Sigmoid colon (tissue), 7 donors: Measurements from ENCODE around the gene MYO10. TPM values are rescaled to one million over a fixed set of nuclear protein-coding genes. Genes with fewer than 3 reads are reported as not detected.
A peak's percentile ranks its signal among the peaks of the same experiment; 100 is the strongest.

Experiments
- DNase-seq: peaks from one replicate; pipeline ENCODE4 v3.0.0-alpha.2; 2019
- H3K27ac ChIP-seq, 4 donors: fragments of 200-600 bp; sonication (generic); one replicate each; pipeline ENCODE4 v1.5.1; 2016 to 2019; ENCODE audit warnings: mild to moderate bottlenecking in 1 of 4
- H3K27me3 ChIP-seq, 3 donors: fragments of 200-600 bp; sonication (generic); one replicate each; pipeline ENCODE4 v1.5.1; 2019; ENCODE audit warnings: mild to moderate bottlenecking in 1 of 3
- H3K36me3 ChIP-seq, 4 donors: fragments of 200-600 bp; sonication (generic); one replicate each; pipeline ENCODE4 v1.5.1; 2016 to 2019
- H3K4me1 ChIP-seq, 4 donors: fragments of 200-600 bp; sonication (generic); one replicate each; pipeline ENCODE4 v1.5.1; 2017 to 2019
- H3K4me3 ChIP-seq, 4 donors: fragments of 200-600 bp; sonication (generic); one replicate each; pipeline ENCODE4 v1.5.1; 2017 to 2019; ENCODE audit warnings: mild to moderate bottlenecking in 2 of 4, moderate library complexity in 1 of 4
- H3K9me3 ChIP-seq, 4 donors: fragments of 200-600 bp in 3 of 4; sonication (generic) in 3 of 4; one replicate each; pipeline versions ENCODE4 v1.5.1 to v1.6.1; 2013 to 2019
- EP300 ChIP-seq, 4 donors: sonication (generic); formaldehyde crosslinking; IDR thresholded peaks; one replicate each; pipeline ENCODE4 v1.6.1; 2017; ENCODE audit warnings: antibody characterized with exemption in 4 of 4
- POLR2A ChIP-seq, 2 donors: fragments of 450-650 bp; IDR thresholded peaks; one replicate each; pipeline ENCODE4 v1.6.1; 2016; ENCODE audit warnings: antibody characterized with exemption in 2 of 2, mild to moderate bottlenecking in 2 of 2, moderate library complexity in 2 of 2
- POLR2AphosphoS5 ChIP-seq, 4 donors: sonication (generic); formaldehyde crosslinking; IDR thresholded peaks; one replicate each; pipeline ENCODE4 v1.6.1; 2017; ENCODE audit warnings: antibody characterized with exemption in 4 of 4
- WGBS, 2 donors: extraction: QIAGEN DNeasy Blood & Tissue Kit; methylation state at CpG; one replicate each; pipeline ENCODE4 v1.1.7; 2013; 5-methylcytosine and 5-hydroxymethylcytosine counted together
- intact Hi-C: fragments of 100-400 bp; cut with DNase I; formaldehyde crosslinking; loops from one replicate; pipeline ENCODE4 v1.15.1; 2023
- polyA plus RNA-seq, 3 donors: library from polyadenylated mRNA; stranded (reverse); fragments of 200-250 nt; gene quantifications; one replicate each; pipeline ENCODE4 v1.2.3, GENCODE V29; 2013
- total RNA-seq, 4 donors: library from RNA; depleted of rRNA; stranded (reverse); fragments of >200 nt; gene quantifications; one replicate each; pipeline ENCODE4 v1.1.0, GENCODE V29; 2016
- TF ChIP-seq, protein P1 (sequence below), 4 experiments: fragments of 450-650 bp in 3 of 4; fragments of 200-600 bp in 1 of 4; IDR thresholded peaks; one replicate each; pipeline ENCODE4 v1.5.1; 2016 to 2019; ENCODE audit warnings: antibody characterized with exemption in 4 of 4, mild to moderate bottlenecking in 3 of 4, moderate library complexity in 2 of 4
- donor health status: healthy with polysubstance abuse.
- donor health status: Bipolar disorder and iron deficiency.
- donor health status: healthy.

Gene MYO10
- total and polyA plus RNA-seq, 7 donors = 3.9 to 20.3 (median 8.3) TPM

DNA sequence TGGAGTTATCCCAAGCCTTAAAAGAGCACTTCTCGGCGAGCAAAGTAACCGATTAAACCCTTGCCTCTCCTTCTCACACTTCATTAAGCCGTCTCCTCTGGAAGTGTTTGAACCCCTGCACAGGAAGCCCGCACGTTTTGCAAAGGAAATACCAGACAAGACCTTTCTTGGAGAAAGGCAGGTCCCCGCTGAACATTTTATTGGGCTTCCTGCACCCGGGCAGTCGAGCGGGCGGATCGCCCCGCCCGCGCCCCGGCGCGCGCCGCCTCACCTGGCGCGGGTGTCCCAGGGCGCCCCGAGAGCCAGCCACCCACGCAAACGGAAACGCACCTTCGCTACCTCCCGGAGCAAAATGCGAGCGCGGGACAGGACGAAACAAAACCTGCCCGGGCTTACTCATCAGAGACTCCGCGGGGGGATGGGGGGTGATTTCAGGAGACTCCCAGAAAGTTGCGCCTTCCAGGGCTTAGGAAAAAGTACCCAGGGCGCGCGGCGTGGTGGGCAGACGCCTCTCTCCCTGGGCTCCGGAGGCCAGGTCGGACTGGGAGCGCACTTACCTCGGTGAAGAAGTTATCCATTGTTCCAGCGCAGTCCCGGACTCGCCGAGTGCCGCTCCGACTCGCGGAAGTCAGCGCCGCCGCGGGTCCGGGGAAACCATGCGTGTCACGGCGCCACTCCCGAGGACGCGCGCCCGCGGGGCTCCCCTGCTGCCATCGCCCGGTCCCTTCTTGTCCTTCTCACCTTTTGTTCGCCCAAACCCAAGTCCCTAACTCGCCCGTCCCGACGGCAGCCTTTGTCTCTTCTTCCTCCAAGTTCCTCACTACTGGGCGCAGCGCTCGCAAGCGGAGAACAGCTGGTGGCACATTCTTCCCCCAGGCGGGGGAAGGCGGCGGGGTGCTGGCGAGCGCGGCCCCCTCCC is 598 bp downstream of the MYO10 start:
- intact Hi-C loops = loop anchor here (5.0 to 10.0 kb wide), 2 partner anchors 131 to 257 kb away; no protein-coding TSS in a partner anchor
- DNase-seq = peak; percentile 75
- H3K27me3 ChIP-seq = peaks cover 25 to 66% (median 50%) of the 10 kb centered on the region in 3 donors

DNA sequence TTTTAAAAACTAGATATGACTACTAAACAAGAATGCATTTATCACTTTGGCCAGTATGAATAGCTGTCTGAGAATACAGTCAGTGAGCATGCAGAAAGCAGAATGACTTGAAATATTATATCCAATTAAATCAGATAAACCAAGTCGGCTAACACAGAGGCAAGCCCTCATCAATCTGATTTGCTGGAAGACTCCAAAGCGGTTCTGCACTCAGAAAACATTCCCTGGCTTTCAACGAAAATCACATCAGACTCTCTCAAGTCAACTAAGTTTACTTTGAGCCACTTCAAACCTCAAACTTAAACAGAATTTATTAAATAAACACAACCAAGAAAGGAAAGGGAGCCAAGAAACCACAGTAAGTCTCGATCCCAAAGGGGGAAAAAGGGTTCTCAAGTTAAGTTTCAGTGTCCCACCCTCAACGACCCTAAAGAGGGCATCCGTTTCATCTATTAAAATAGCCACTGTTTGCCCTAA is 1.4 kb downstream of the MYO10 start:
- TF ChIP-seq POLR2AphosphoS5 (IDR thresholded peaks at IDR 0.05) (peak in 1 of 4 donors; percentile 43), EP300 (IDR thresholded peaks at IDR 0.05) (no peak)
- DNase-seq = no peak
- H3K9me3 ChIP-seq = no peaks in the 10 kb centered on the region
- peaks cover 25 to 74% (median 50%) of the 10 kb centered on the region in 3 donors for H3K27me3 ChIP-seq
- peak overlapping the region; percentile 57 to 63 (median 60) for H3K4me3 ChIP-seq
- H3K27ac ChIP-seq = peak overlapping the region in 2 of 4 donors; percentile 62 to 73
- peaks cover 0 to 30% (median 27%) of the 10 kb centered on the region in 4 donors for H3K4me1 ChIP-seq
- intact Hi-C loops = loop anchor here (5.0 to 10.0 kb wide), 2 partner anchors 130 to 258 kb away; no protein-coding TSS in a partner anchor
- 1% methylated on average over 6 of the region's 6 CpGs for whole genome bisulfite sequencing, 2 donors
- no peaks in the 10 kb centered on the region for H3K36me3 ChIP-seq

More for the DNA sequence above, 598 bp downstream of the MYO10 start:
- TF ChIP-seq, protein P1, sequence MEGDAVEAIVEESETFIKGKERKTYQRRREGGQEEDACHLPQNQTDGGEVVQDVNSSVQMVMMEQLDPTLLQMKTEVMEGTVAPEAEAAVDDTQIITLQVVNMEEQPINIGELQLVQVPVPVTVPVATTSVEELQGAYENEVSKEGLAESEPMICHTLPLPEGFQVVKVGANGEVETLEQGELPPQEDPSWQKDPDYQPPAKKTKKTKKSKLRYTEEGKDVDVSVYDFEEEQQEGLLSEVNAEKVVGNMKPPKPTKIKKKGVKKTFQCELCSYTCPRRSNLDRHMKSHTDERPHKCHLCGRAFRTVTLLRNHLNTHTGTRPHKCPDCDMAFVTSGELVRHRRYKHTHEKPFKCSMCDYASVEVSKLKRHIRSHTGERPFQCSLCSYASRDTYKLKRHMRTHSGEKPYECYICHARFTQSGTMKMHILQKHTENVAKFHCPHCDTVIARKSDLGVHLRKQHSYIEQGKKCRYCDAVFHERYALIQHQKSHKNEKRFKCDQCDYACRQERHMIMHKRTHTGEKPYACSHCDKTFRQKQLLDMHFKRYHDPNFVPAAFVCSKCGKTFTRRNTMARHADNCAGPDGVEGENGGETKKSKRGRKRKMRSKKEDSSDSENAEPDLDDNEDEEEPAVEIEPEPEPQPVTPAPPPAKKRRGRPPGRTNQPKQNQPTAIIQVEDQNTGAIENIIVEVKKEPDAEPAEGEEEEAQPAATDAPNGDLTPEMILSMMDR (IDR thresholded peaks at IDR 0.05) = no peak
- TF ChIP-seq POLR2A (IDR thresholded peaks at IDR 0.05) = no peak
- TF ChIP-seq EP300 (IDR thresholded peaks at IDR 0.05) = no peak
- TF ChIP-seq POLR2AphosphoS5 (IDR thresholded peaks at IDR 0.05) = peak in 1 of 4 donors; percentile 2
- H3K27ac ChIP-seq = peak overlapping the region; percentile 51 to 73 (median 64)
- 1% methylated on average over 85 of the region's 85 CpGs for WGBS, 2 donors
- H3K9me3 ChIP-seq = no peaks in the 10 kb centered on the region
- no peaks in the 10 kb centered on the region for H3K36me3 ChIP-seq
- H3K4me3 ChIP-seq = peak overlapping the region; percentile 57 to 63 (median 60)
- peaks cover 0 to 30% (median 27%) of the 10 kb centered on the region in 4 donors for H3K4me1 ChIP-seq

DNA sequence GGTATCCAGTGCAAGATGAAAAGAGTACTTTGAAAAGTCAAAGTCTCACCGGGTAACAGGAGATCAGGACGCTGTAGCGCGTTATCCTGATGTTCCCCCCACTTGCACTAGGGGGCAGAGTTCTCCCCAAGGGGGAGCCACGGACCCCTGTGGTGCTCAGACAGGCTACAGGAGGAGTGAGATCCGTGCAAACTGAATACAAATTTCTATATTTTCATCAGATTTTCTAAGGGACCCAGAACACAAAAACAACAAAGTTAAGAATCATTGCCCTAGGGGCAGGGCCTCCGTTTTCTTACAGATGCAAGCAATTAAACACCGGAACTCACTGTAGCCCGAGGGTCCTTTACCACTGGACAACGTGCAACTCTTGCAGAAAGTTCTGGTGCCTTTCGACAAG is 2.0 kb downstream of the MYO10 start:
- intact Hi-C loops = loop anchor here (10.0 kb wide), 1 partner anchor 129 kb away; no protein-coding TSS in a partner anchor
- Histone ChIP-seq H3K4me3 (peak overlapping the region in 3 of 4 donors; percentile 57 to 61 (median 58)), H3K9me3 (no peaks in the 10 kb centered on the region), H3K27me3 (peaks cover 25 to 80% (median 50%) of the 10 kb centered on the region in 3 donors), H3K4me1 (peaks cover 0 to 30% (median 27%) of the 10 kb centered on the region in 4 donors), H3K36me3 (no peaks in the 10 kb centered on the region), H3K27ac (no peak overlapping the region)
- TF ChIP-seq, protein P1 (IDR thresholded peaks at IDR 0.05) = peak in 2 of 4 experiments; percentile 55 to 57
- TF ChIP-seq POLR2AphosphoS5 (IDR thresholded peaks at IDR 0.05) = no peak
- 2 to 5% methylated on average over 11 of the region's 11 CpGs for WGBS, 2 donors
- DNase-seq = peak; percentile 69

DNA sequence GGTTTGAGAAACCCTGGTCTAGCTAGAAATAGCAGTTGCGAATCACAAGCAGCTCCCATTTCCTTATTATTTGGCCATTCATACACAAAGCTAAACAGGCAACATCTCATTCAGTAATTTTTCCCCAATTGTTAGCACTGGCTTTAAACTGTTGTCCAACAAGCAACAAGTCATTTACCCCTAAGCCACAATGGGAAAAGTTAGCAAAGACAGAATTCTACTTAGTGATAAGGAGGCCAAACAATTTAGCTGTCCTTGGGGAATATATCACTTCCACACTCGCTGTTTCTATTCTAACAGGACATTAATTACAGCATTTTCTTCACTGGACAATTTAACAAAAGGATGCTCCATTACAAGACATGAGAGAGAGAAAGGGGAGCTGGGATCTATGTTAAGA is 2.8 kb downstream of the MYO10 start:
- TF ChIP-seq POLR2A (IDR thresholded peaks at IDR 0.05) (no peak), EP300 (IDR thresholded peaks at IDR 0.05) (no peak), POLR2AphosphoS5 (IDR thresholded peaks at IDR 0.05) (no peak)
- TF ChIP-seq, protein P1 (IDR thresholded peaks at IDR 0.05) = no peak
- Histone ChIP-seq H3K4me3 (no peak overlapping the region), H3K4me1 (peaks cover 0 to 30% (median 27%) of the 10 kb centered on the region in 4 donors), H3K27me3 (peaks cover 25 to 80% (median 50%) of the 10 kb centered on the region in 3 donors), H3K27ac (no peak overlapping the region), H3K36me3 (no peaks in the 10 kb centered on the region), H3K9me3 (no peaks in the 10 kb centered on the region)
- DNase-seq = no peak
- 18 to 69% methylated on average over 2 of the region's 2 CpGs for WGBS, 2 donors
- intact Hi-C loops = loop anchor here (10.0 kb wide), 1 partner anchor 129 kb away; no protein-coding TSS in a partner anchor

DNA sequence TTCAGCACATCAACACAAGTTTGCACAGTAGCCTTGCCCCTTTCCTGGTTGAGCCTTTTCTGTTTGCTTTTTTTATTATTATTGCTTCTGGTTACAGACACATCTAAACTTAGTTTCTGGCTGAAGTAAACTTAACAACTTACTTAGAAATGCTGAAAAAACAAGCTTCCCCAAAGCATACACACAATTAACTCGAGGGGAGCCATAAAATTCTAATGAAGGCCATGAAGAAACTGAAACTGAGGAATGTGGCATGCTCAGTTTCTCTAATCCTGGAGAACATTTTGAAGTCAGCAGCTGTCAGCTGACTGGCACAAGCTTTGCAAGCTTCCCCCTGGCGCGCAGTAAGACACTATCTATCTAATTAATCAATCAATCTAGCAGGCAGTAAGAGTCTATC is 3.7 kb downstream of the MYO10 start:
- Histone ChIP-seq H3K36me3 (no peaks in the 10 kb centered on the region), H3K27me3 (peaks cover 25 to 80% (median 50%) of the 10 kb centered on the region in 3 donors), H3K4me3 (no peak overlapping the region), H3K27ac (no peak overlapping the region), H3K4me1 (peaks cover 0 to 30% (median 27%) of the 10 kb centered on the region in 4 donors), H3K9me3 (no peaks in the 10 kb centered on the region)
- WGBS, 2 donors = 11 to 59% methylated on average over 3 of the region's 3 CpGs
- TF ChIP-seq POLR2A (IDR thresholded peaks at IDR 0.05) (no peak), POLR2AphosphoS5 (IDR thresholded peaks at IDR 0.05) (no peak), EP300 (IDR thresholded peaks at IDR 0.05) (no peak)
- TF ChIP-seq, protein P1 (IDR thresholded peaks at IDR 0.05) = no peak
- no peak for DNase-seq
- intact Hi-C loops = loop anchor here (10.0 kb wide), 1 partner anchor 128 kb away; no protein-coding TSS in a partner anchor
